UCSD-AML1 (cell line): ENCODE data around the gene BCL2L13.
"Not testable (repeated sequence)": the region's sequence is repeated elsewhere in the genome, so short reads cannot be mapped to it uniquely, and the experiment has no call there.

ENCODE experiments used
- DNase-seq: peaks from one replicate; lab custom pipeline; 2025; ENCODE audit not compliant: unreplicated experiment; lab: John Stamatoyannopoulos, UW

The BCL2L13 gene

GRCh38 chr22:17753401-17753989 lies 114.9 kb downstream of the BCL2L13 start:
- DNase-seq: no peak

GRCh38 chr22:17754233-17754925 lies 115.8 kb downstream of the BCL2L13 start:
- DNase-seq: peak; percentile 47

- no peak for DNase-seq
Observed at GRCh38 chr22:17761138-17761488, 122.6 kb downstream of the BCL2L13 start.

GRCh38 chr22:17763442-17763841 lies 124.9 kb downstream of the BCL2L13 start:
- DNase-seq: not testable (repeated sequence)

DNA sequence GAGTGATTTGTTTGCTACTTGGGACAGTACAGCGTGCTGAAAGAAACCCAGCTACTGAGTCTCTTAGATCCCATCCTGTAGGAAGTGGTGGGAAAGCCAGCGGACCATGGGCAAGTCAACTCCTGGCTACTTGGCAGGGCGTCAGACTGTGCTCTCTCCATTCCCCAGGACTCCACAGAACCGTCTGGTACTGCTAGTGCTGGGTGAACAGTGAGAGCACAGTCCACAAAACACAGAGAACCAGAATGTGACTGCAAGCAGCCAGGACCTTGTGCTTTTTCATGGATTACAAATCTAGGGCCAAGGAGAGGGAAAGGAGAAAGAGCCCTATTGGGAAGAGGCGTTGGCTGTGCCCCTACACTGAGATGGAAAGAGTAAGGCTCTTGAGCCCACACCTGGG lies 125.5 kb downstream of the BCL2L13 start:
- DNase-seq: no peak

GRCh38 chr22:17764852-17765251 lies 126.3 kb downstream of the BCL2L13 start:
- DNase-seq: not testable (repeated sequence)

DNA sequence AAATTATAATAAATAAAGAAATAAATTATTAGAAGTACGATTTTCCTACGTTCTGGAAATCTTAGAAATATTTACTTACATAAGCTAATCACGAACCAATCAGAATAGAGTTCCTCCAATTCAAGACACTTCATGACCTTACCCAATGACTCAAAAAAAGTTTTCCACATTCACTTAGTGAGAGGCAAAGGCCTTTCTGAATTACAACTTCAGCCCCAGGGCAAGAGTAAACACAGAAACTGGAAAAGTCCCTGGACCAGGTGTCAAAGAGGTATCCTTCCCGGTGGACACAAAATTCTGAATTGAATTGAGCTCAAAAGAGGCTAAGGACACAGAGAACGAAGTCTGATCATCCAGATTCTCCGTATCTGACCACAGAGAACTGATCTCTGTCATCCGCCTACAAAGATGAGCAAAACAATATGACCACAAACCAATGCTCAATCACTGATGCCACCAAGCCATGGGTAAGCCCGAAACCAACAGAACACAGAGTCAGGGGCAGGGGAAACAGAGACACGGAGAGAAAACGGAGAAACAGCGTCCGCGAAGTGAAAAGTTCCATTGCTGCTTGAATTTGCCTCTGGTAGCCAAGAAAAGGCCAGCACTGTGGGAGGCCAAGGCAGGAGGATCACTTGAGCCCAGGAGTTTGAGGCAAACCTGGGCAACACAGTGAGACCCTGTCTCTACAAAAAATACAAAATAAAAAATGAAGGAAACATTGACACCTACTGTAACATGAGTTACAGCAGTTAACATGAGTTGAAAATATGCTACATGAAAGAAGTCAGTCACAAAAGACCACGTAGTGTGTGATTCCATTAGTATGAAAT lies 128.9 kb downstream of the BCL2L13 start:
- no peak for DNase-seq

DNA sequence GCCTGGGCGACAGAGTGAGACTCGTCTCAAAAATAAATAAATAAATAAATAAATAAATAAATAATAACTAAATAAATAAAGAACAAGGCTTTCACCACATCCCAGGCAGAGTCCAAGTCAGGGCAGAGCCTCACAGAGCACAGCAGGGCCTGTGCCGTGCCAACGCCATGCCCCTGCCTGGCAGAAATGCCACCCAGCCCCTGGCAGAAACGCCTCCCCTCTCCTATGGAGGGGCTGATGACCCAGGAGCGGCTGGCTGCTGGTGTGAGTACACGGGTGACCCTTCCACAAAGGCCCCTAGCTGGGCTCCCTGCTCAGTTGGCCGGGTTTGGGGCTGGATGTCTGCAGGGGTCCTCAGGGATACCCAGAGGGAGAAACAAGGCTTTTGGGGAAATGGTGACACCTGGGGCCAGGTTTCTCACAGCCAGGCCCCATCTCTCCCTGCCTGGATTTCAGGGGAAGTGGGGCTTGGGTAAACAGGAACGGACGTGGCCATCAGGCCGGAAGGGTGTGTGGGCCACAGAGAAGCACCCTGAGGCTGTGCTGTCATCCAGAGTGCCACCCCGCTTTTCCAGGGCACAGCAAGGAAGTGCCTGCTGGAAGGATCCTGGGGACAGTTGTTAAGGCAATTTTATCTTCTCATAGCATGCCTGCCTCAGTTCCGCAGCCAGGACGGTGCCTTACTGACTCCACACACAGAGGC lies 130.6 kb downstream of the BCL2L13 start:
- no peak for DNase-seq

- DNase-seq: no peak
Observed at GRCh38 chr22:17769716-17770082, 131.1 kb downstream of the BCL2L13 start.

GRCh38 chr22:17770180-17771077 lies 131.9 kb downstream of the BCL2L13 start:
- no peak for DNase-seq

DNA sequence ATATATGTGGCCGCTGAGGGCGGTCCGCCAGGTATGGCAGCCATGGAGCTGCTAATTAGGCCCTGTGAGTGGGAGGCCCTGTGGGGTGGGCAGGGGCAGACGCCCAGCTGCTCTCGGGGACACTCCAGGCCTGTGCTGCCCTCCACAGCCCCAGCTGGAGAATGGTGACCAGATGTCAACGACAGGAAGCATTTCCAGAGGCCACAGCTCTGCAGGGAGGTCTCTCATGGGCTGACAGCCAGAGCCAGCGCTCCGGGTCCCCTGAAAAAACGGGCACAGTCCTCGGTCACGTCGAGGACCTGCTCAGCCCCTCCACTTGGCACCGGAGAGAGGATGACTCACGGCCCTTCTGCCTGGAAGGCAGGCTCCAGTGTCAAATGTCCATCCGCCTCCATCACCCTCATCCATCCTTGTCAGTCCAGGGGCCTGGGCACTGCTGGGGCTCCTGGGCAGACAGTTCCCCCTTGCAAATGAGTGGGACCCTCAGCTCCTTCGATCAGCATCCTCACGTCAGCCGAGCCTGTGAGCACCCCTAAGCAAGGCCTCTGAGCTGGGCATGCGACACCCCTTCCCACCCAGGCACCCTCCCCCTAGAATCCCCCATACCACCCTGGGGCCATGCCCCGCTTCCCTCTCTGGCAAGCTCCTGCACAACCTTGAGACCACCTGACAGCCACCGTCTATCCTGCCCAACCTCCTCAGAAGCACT lies 133.8 kb downstream of the BCL2L13 start:
- DNase-seq: no peak

- no peak for DNase-seq
Observed at GRCh38 chr22:17772958-17773605, 134.5 kb downstream of the BCL2L13 start.

DNA sequence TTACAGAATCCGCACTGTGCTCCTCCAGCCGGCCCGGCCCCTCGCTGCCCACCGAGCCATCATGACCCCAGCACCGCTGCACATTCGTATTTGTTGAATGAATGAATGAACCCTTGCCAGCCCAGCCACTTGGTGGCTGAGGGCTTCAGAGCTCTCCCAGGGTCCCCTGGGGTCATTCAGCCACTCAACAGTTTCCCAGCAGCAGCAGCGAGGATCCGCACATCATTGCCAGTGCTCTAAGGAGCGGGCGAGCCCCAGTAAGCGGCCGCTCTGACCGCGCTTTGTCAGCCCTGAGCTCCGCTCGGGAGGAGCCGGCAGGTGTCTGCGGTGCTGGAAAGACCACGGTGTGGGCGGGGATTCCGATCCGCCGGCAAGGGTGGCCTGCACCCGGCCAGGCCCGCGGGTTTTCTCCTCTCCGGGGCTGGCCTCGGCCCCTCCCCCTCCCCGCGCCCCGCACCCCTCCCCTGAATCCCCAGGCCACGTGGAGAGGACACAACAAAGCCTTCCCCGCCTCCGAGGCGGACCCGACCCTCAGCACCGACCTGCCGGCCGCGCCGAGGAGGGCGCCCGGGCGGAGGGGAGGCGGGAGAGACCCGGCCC lies 135.1 kb downstream of the BCL2L13 start:
- peak; percentile 43 for DNase-seq

DNA sequence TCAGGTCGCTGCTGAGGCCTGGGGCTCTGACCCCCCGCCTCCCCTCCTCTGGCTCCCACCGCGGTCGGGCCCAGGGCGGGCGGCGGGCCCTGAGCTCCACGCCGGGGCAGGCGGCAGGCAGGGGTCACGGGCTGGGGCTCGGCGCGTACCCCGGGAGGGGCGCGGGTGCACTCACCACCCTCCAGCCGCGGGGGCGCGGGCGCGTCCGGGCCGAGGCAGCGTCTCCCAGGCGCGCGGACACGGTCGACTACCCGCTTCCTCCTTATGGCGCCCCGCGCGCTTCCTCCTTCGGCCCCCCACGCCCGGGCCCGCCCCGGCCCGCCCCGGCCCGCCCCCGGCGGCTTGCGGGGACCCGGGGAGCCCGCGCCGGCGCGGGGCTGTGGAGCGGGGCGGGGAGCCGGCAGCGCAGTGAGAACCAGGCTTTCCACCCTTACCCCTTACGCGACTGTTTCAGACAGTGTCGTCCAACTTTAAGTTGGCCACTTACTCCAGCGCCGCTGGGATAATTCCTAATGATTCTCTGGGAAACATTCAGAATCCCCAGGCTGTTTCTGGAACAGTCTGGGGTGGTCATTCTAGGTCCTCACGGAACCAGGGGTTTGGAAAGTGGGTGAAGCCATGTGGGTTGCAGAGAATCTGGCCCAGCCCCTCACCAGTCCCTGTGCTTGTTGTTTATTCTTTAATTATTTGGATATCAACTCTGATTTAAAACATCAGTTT lies 135.8 kb downstream of the BCL2L13 start, which contains the start of gene BID:
Gene BID (minus strand): TSS at position 264 of the 720 bp plus-strand sequence. CDS start 24,353 bp downstream, outside the sequence.
- DNase-seq: peak; percentile 52

DNA sequence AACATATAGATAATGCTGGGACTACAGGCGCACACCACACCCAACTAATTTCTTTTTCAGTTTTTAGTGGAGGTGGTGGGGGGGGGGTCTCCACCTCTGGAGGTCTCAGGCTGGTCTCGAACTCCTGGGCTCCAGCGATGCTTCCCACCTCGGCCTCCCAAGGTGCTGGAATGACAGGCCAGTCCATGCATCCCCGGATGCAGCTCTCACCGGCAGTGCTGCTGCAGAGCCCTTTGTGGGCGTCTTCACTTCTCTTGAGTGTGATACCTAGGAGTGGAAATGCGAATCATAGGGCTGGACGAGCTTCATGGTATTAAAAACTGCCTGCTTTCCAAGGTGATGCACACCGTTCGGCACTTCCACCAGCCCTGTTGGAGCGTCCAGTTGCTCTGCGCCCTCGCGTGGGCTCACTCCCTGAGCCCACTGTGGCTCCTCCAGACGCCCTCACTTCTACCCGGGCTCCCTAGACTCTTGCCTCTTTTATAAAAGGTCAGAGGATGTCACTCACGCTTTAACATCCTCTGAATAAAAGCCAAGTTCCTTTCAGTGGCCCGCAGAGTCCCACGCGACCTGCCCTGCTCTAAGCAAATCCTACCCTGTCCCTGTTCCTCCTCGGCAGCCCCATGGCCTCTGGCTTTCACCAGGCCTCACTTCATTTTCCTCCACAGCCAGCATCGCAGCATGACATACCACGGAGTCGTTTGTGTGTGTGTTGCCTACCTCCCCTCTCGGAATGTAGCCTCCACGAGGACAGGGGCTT lies 136.5 kb downstream of the BCL2L13 start:
- DNase-seq: no peak

GRCh38 chr22:17775781-17776465 lies 137.4 kb downstream of the BCL2L13 start:
- no peak for DNase-seq
